ENCODE measurements around the gene MED19.
A peak's percentile ranks its signal among the peaks of the same experiment; 100 is the strongest.
"Not testable (repeated sequence)": the region's sequence is repeated elsewhere in the genome, so short reads cannot be mapped to it uniquely, and the experiment has no call there.

Gene MED19

GRCh38 chr11:57703341-57703740, 8.7 kb downstream of the MED19 start:
- no peak for DNase-seq

GRCh38 chr11:57700425-57700824, 11.6 kb downstream of the MED19 start:
- DNase-seq: no peak

GRCh38 chr11:57699813-57700212, 12.2 kb downstream of the MED19 start:
- DNase-seq: no peak

GRCh38 chr11:57698843-57699365, 13.1 kb downstream of the MED19 start:
- DNase-seq: no peak

- DNase-seq: not testable (repeated sequence)
These were observed 21.5 kb downstream of the MED19 start for GRCh38 chr11:57690474-57690873.

- DNase-seq: no peak
These were observed 30.8 kb downstream of the MED19 start for GRCh38 chr11:57681168-57681567.

GRCh38 chr11:57680552-57680874, 31.5 kb downstream of the MED19 start:
- peak in 1 of 5 donors; percentile 23 for DNase-seq

- no peak for DNase-seq
These were observed 32.6 kb downstream of the MED19 start for GRCh38 chr11:57679396-57679795.

GRCh38 chr11:57675176-57675941, 36.7 kb downstream of the MED19 start:
- no peak for DNase-seq

- no peak for DNase-seq
These were observed 37.8 kb downstream of the MED19 start for GRCh38 chr11:57674251-57674650.

- peak in 4 of 5 donors; percentile 12 to 44 (median 37) for DNase-seq
These were observed 43.6 kb downstream of the MED19 start for GRCh38 chr11:57668434-57668782.

GRCh38 chr11:57667736-57668433, 44.1 kb downstream of the MED19 start, which contains the start of gene ZDHHC5:
Gene ZDHHC5, plus strand, starts transcription at chr11:57668114. Its CDS starts 4,977 bp downstream, at chr11:57673091.
- peak; percentile 99 to 100 (median 99) for DNase-seq

GRCh38 chr11:57667117-57667735, 44.8 kb downstream of the MED19 start:
- DNase-seq: peak; percentile 90 to 98 (median 93)

GRCh38 chr11:57663975-57664374, 48.0 kb downstream of the MED19 start:
- DNase-seq: no peak

GRCh38 chr11:57662893-57663292, 49.1 kb downstream of the MED19 start:
- DNase-seq: peak in 1 of 5 donors; percentile 10

GRCh38 chr11:57659669-57660068, 52.3 kb downstream of the MED19 start:
- DNase-seq: no peak

- no peak for DNase-seq
These were observed 54.0 kb downstream of the MED19 start for GRCh38 chr11:57658023-57658361.

- DNase-seq: peak; percentile 97 to 99 (median 98)
These were observed 54.6 kb downstream of the MED19 start, which contains the start of gene CLP1 for GRCh38 chr11:57657194-57658022. Gene CLP1, plus strand, starts transcription at chr11:57657762. Its CDS starts 1,715 bp downstream, at chr11:57659477.

- no peak for DNase-seq
These were observed 55.2 kb downstream of the MED19 start for GRCh38 chr11:57656885-57657193.

Measured in T-helper 1 cell (primary cell).